ENCODE results near the gene SLC2A13.

SLC2A13 gene

GRCh38 chr12:39846304-39846703, 259.6 kb downstream of the SLC2A13 start:
- Histone ChIP-seq H3K4me3 (ENCODE audit: low read depth, low read length) (no peak overlapping the region), H3K4me1 (ENCODE audit: control insufficient read depth, insufficient read depth, low read length) (no peaks in the 10 kb centered on the region), H3K9me3 (ENCODE audit: control insufficient read depth, insufficient read depth, low read length) (no peaks in the 10 kb centered on the region), H3K9ac (ENCODE audit: low read depth, low read length) (no peak overlapping the region), H3K27me3 (ENCODE audit: control insufficient read depth, insufficient read depth, low read length) (no peaks in the 10 kb centered on the region), H3K36me3 (ENCODE audit: control insufficient read depth, insufficient read depth, low read length) (no peaks in the 10 kb centered on the region)

DNA sequence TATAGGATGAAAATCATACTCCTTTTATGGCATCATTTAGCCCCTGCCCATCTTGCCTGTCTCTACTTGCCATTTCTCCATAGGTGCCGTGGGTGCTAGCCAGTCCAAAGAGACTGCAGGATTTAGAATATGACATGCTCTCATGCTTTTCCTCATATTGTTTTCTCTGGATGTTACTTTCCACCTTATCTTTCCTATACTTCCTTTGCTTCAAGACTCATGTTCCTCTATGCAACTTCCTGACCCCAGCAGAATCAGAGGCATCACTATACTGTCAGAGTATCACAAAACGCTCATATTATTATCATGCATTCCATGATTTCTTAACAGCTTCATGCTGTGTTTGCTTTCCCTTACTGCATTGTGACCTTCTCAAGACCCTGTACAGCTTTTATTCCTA, 265.5 kb downstream of the SLC2A13 start:
- H3K36me3 ChIP-seq (ENCODE audit: control insufficient read depth, insufficient read depth, low read length), result no peaks in the 10 kb centered on the region
- H3K9me3 ChIP-seq (ENCODE audit: control insufficient read depth, insufficient read depth, low read length), result no peaks in the 10 kb centered on the region
- no peaks in the 10 kb centered on the region for H3K4me1 ChIP-seq (ENCODE audit: control insufficient read depth, insufficient read depth, low read length)
- H3K27me3 ChIP-seq (ENCODE audit: control insufficient read depth, insufficient read depth, low read length), result no peaks in the 10 kb centered on the region
- no peak overlapping the region for H3K4me3 ChIP-seq (ENCODE audit: low read depth, low read length)
- H3K9ac ChIP-seq (ENCODE audit: low read depth, low read length), result no peak overlapping the region

DNA sequence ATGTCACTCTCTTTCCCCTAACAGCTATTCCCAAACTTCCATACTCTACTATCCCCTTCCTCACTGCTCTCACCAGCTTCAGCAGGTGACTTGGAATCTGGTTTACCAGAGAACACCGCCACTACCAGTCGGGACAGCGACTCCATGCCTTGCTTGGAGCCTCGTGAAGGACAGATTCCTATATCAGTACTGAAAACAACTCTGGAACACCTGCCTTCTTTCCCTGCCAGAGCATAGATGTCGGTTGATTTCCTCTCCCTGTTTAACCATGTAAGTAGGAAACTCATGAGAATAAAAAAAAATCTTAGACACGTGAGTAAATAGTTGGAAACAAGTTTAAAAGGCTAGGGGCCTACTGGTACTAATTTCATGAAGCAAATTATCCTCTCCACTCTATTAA, 266.8 kb downstream of the SLC2A13 start:
- H3K36me3 ChIP-seq (ENCODE audit: control insufficient read depth, insufficient read depth, low read length), result no peaks in the 10 kb centered on the region
- H3K27me3 ChIP-seq (ENCODE audit: control insufficient read depth, insufficient read depth, low read length), result no peaks in the 10 kb centered on the region
- H3K4me3 ChIP-seq (ENCODE audit: low read depth, low read length), result no peak overlapping the region
- no peaks in the 10 kb centered on the region for H3K4me1 ChIP-seq (ENCODE audit: control insufficient read depth, insufficient read depth, low read length)
- no peaks in the 10 kb centered on the region for H3K9me3 ChIP-seq (ENCODE audit: control insufficient read depth, insufficient read depth, low read length)
- H3K9ac ChIP-seq (ENCODE audit: low read depth, low read length), result no peak overlapping the region

DNA sequence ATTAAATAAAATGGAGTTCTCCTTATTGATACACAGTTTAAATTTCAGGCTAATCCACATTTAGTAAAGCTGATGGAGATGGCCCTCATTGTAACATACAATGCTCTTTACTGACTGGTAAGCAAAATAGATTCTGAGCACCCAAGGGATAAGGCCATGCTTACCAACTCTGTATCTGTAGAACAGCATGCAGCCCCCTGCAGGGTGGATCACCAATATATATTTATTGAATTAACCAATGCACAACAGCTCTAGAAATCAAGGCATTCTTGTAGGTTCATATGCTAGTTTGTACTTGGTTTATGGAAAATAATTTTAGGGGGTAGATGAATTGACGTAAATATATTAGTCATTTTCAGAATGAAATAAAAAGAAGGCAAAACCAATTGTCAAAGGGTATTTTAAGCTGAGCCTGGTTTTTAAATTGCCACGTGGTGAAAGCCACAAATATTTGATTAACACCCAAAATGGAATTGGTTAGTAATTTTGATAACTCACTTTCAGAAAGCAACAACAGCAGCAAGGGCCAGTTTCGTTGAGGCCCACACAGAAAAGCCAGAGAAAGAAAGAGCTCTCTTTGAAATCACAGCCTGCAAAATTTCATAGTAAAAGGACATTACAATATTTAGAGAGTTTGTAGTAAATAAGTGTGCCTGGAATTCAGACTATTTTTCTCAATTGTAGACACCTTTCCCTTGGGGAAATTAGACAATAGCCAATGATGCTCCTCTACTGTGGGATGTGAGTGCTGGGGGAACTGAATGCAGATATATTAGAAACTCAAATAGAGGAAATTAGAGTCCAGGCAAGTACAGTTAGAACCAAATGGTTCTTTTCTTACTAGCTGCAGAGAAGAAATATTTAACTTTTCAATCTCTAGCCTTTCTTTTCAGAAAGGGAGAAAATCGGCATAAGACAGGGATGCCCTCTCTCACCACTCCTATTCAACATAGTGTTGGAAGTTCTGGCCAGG, 270.1 kb downstream of the SLC2A13 start:
- H3K36me3 ChIP-seq (ENCODE audit: control insufficient read depth, insufficient read depth, low read length), result no peaks in the 10 kb centered on the region
- H3K9ac ChIP-seq (ENCODE audit: low read depth, low read length), result no peak overlapping the region
- no peaks in the 10 kb centered on the region for H3K27me3 ChIP-seq (ENCODE audit: control insufficient read depth, insufficient read depth, low read length)
- H3K9me3 ChIP-seq (ENCODE audit: control insufficient read depth, insufficient read depth, low read length), result no peaks in the 10 kb centered on the region
- H3K4me3 ChIP-seq (ENCODE audit: low read depth, low read length), result no peak overlapping the region
- no peaks in the 10 kb centered on the region for H3K4me1 ChIP-seq (ENCODE audit: control insufficient read depth, insufficient read depth, low read length)

DNA sequence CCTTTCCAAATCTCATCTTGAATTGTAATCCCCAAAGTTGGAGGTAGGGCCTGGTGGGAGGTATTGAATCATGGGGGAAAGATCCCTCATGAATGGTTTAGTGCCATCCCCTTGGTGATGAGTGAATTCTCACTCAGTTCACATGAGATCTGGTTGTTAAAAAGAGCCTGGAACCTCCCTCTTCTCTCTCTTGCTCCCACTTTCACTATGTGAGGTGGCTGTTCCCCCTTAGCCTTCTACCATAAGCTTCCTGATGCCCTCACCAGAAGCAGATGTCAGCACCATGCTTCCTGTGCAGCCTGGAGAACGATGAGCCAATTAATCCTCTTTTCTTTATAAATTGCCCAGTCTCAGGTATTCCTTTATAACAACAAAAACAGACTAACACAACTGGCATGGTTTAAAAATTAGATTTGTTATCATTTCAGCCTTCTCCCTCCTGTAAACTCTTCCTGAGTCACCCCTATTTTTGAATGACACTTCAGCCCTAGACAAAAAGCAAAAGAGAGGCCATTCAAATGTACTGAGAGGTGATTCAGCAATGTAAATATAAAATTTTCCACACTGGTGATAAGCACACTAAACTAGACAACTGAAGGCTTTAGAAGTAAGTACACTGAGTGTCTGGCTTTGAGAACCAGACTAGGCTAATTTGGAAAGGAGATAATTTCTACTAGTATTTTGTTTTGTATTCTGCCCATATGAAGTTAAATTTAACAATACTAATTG, 274.1 kb downstream of the SLC2A13 start:
- no peak overlapping the region for H3K9ac ChIP-seq (ENCODE audit: low read depth, low read length)
- no peaks in the 10 kb centered on the region for H3K4me1 ChIP-seq (ENCODE audit: control insufficient read depth, insufficient read depth, low read length)
- no peaks in the 10 kb centered on the region for H3K27me3 ChIP-seq (ENCODE audit: control insufficient read depth, insufficient read depth, low read length)
- H3K36me3 ChIP-seq (ENCODE audit: control insufficient read depth, insufficient read depth, low read length), result no peaks in the 10 kb centered on the region
- no peaks in the 10 kb centered on the region for H3K9me3 ChIP-seq (ENCODE audit: control insufficient read depth, insufficient read depth, low read length)
- no peak overlapping the region for H3K4me3 ChIP-seq (ENCODE audit: low read depth, low read length)

- H3K27me3 ChIP-seq (ENCODE audit: control insufficient read depth, insufficient read depth, low read length), result no peaks in the 10 kb centered on the region
- no peaks in the 10 kb centered on the region for H3K4me1 ChIP-seq (ENCODE audit: control insufficient read depth, insufficient read depth, low read length)
- H3K4me3 ChIP-seq (ENCODE audit: low read depth, low read length), result no peak overlapping the region
- H3K9ac ChIP-seq (ENCODE audit: low read depth, low read length), result no peak overlapping the region
- no peaks in the 10 kb centered on the region for H3K9me3 ChIP-seq (ENCODE audit: control insufficient read depth, insufficient read depth, low read length)
- no peaks in the 10 kb centered on the region for H3K36me3 ChIP-seq (ENCODE audit: control insufficient read depth, insufficient read depth, low read length)
Measured at GRCh38 chr12:39830852-39831520, 274.9 kb downstream of the SLC2A13 start.

- Histone ChIP-seq H3K9me3 (ENCODE audit: control insufficient read depth, insufficient read depth, low read length) (no peaks in the 10 kb centered on the region), H3K36me3 (ENCODE audit: control insufficient read depth, insufficient read depth, low read length) (no peaks in the 10 kb centered on the region), H3K27me3 (ENCODE audit: control insufficient read depth, insufficient read depth, low read length) (no peaks in the 10 kb centered on the region), H3K4me1 (ENCODE audit: control insufficient read depth, insufficient read depth, low read length) (no peaks in the 10 kb centered on the region), H3K4me3 (ENCODE audit: low read depth, low read length) (no peak overlapping the region), H3K9ac (ENCODE audit: low read depth, low read length) (no peak overlapping the region)
Measured at GRCh38 chr12:39830171-39830570, 275.7 kb downstream of the SLC2A13 start.

- Histone ChIP-seq H3K36me3 (ENCODE audit: control insufficient read depth, insufficient read depth, low read length) (no peaks in the 10 kb centered on the region), H3K9me3 (ENCODE audit: control insufficient read depth, insufficient read depth, low read length) (no peaks in the 10 kb centered on the region), H3K9ac (ENCODE audit: low read depth, low read length) (no peak overlapping the region), H3K4me3 (ENCODE audit: low read depth, low read length) (no peak overlapping the region), H3K27me3 (ENCODE audit: control insufficient read depth, insufficient read depth, low read length) (no peaks in the 10 kb centered on the region), H3K4me1 (ENCODE audit: control insufficient read depth, insufficient read depth, low read length) (no peaks in the 10 kb centered on the region)
Measured at GRCh38 chr12:39824505-39825212, 281.2 kb downstream of the SLC2A13 start.

DNA sequence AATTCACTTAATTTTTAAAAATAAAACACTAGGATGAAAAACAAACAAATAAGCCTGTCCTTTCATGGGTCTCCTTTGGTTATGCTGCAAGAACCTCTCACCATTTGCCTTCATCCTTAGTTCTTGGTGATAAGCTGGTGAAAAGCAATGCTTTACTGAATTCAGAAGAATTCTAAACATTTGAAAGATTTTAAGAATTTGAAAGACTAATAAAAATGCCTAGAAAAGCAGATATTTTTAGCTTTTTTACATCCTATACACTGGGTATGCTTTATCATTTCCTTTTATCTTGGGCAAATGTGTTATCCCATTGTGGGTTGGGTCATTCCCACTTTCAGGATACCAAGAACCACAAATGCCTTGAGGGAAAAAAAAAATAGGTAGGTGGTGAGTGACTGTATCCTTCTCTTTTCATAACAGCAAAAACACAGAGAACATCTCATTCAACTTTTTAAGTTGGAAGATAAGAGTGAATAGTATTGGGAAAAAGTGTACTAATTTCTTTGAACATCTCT, 289.2 kb downstream of the SLC2A13 start:
- Histone ChIP-seq H3K4me3 (ENCODE audit: low read depth, low read length) (no peak overlapping the region), H3K36me3 (ENCODE audit: control insufficient read depth, insufficient read depth, low read length) (no peaks in the 10 kb centered on the region), H3K4me1 (ENCODE audit: control insufficient read depth, insufficient read depth, low read length) (no peaks in the 10 kb centered on the region), H3K9me3 (ENCODE audit: control insufficient read depth, insufficient read depth, low read length) (no peaks in the 10 kb centered on the region), H3K9ac (ENCODE audit: low read depth, low read length) (no peak overlapping the region), H3K27me3 (ENCODE audit: control insufficient read depth, insufficient read depth, low read length) (no peaks in the 10 kb centered on the region)

GRCh38 chr12:39815746-39816145, 290.1 kb downstream of the SLC2A13 start:
- Histone ChIP-seq H3K9ac (ENCODE audit: low read depth, low read length) (no peak overlapping the region), H3K9me3 (ENCODE audit: control insufficient read depth, insufficient read depth, low read length) (no peaks in the 10 kb centered on the region), H3K27me3 (ENCODE audit: control insufficient read depth, insufficient read depth, low read length) (no peaks in the 10 kb centered on the region), H3K4me1 (ENCODE audit: control insufficient read depth, insufficient read depth, low read length) (no peaks in the 10 kb centered on the region), H3K4me3 (ENCODE audit: low read depth, low read length) (no peak overlapping the region), H3K36me3 (ENCODE audit: control insufficient read depth, insufficient read depth, low read length) (no peaks in the 10 kb centered on the region)

DNA sequence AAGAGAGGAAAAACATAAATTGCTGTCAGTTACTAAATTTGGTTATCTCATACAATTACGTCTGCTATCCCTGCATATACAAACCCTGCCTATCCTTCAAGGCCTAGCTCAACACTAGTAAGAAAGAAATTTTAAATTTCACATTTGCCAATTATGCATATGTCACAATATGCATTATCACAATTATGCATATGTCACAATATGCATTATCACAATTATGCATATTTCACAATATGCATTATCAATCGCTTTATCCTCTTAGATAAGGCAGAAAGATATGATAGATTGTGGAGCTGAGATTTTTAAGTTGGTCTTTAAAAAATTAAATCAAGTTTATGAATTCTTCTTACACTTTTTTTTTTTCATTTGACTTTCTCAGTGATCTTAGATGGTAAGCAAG, 291.3 kb downstream of the SLC2A13 start:
- Histone ChIP-seq H3K9ac (ENCODE audit: low read depth, low read length) (no peak overlapping the region), H3K4me1 (ENCODE audit: control insufficient read depth, insufficient read depth, low read length) (no peaks in the 10 kb centered on the region), H3K36me3 (ENCODE audit: control insufficient read depth, insufficient read depth, low read length) (no peaks in the 10 kb centered on the region), H3K4me3 (ENCODE audit: low read depth, low read length) (no peak overlapping the region), H3K27me3 (ENCODE audit: control insufficient read depth, insufficient read depth, low read length) (no peaks in the 10 kb centered on the region), H3K9me3 (ENCODE audit: control insufficient read depth, insufficient read depth, low read length) (no peaks in the 10 kb centered on the region)
